Colonic mucosa (tissue), 4 donors: ENCODE measurements around the gene SPP2. TPM values are rescaled to one million over a fixed set of nuclear protein-coding genes. Genes with fewer than 3 reads are reported as not detected.

Experiments used
- DNase-seq: peaks from one replicate; pipeline ENCODE4 v3.0.0-alpha.2; 2020
- H3K27ac ChIP-seq: fragments of 200-600 bp; one replicate; pipeline ENCODE4 v1.8.0; 2021
- H3K27me3 ChIP-seq: fragments of 200-600 bp; one replicate; pipeline ENCODE4 v1.8.0; 2021
- H3K36me3 ChIP-seq: fragments of 200-600 bp; one replicate; pipeline ENCODE4 v1.8.0; 2021
- H3K4me1 ChIP-seq: fragments of 200-600 bp; one replicate; pipeline ENCODE4 v1.8.0; 2021; ENCODE audit warnings: mild to moderate bottlenecking
- H3K4me3 ChIP-seq: fragments of 200-600 bp; one replicate; pipeline ENCODE4 v1.8.0; 2021
- H3K9ac ChIP-seq, 2 donors: one replicate each; pipeline ENCODE4 v1.7.0; 2013; ENCODE audit warnings: control low read depth in 2 of 2, low read depth in 2 of 2, low read length in 2 of 2
- H3K9me3 ChIP-seq: fragments of 200-600 bp; one replicate; pipeline ENCODE4 v1.8.0; 2021
- intact Hi-C: fragments of 100-400 bp; cut with DNase I; formaldehyde crosslinking; loops from one replicate; pipeline ENCODE4 v1.14.1; 2022
- total RNA-seq, 2 donors: library from RNA; stranded (reverse); fragmentation: NEBNext Ultra II Directional in 1 of 2; extraction: Animal tissue kit (Norgen Biotek cat#: 25700) in 1 of 2; gene quantifications; one replicate each; pipeline ENCODE4 v1.2.1, GENCODE V29; 2021
- TF ChIP-seq, protein P1 (sequence below): fragments of 200-600 bp; IDR thresholded peaks from one replicate; pipeline ENCODE4 v1.8.0; 2022; ENCODE audit warnings: antibody characterized with exemption, mild to moderate bottlenecking
- donor health status: healthy.
- donor health status: DM: no; HTN: no; CAD: no.
- donor health status: DM: no; HTN: no; CAD: no.

SPP2 gene, protein sequence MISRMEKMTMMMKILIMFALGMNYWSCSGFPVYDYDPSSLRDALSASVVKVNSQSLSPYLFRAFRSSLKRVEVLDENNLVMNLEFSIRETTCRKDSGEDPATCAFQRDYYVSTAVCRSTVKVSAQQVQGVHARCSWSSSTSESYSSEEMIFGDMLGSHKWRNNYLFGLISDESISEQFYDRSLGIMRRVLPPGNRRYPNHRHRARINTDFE
- total RNA-seq: not detected

DNA sequence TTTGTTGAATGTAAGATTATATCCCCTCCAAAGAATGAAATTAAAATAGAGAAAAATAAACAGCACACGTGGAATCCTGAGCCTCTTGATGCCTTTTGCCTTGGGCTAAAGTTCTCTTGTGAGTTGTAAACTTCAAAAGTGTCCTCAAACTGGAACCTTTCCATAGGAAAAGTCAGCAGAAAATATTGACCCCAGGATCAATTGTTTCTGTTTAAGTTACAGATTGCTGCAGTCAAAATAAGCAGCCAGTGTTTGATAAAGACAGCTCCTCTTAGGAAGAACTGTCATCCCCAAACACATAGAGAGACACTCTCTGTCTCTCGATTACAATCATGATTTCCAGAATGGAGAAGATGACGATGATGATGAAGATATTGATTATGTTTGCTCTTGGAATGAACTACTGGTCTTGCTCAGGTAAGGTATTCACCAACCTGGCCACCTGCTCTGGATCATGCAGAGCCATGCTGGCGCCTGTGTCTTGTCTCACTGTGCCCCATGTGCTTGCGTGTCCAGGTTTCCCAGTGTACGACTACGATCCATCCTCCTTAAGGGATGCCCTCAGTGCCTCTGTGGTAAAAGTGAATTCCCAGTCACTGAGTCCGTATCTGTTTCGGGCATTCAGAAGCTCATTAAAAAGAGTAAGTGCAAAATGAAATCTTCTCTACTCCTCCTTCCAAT lies at the start of gene SPP2:
TSS of gene SPP2 (plus strand) at position 248 of the 681 bp plus-strand sequence. CDS start at position 333, 85 bp downstream.
- H3K9me3 ChIP-seq: no peaks in the 10 kb centered on the region
- H3K4me1 ChIP-seq: no peaks in the 10 kb centered on the region
- H3K27me3 ChIP-seq: no peaks in the 10 kb centered on the region
- H3K4me3 ChIP-seq: no peak within 1 kb of the TSS
- no peak within 1 kb of the TSS for H3K27ac ChIP-seq
- no peak for DNase-seq
- TF ChIP-seq, protein P1, sequence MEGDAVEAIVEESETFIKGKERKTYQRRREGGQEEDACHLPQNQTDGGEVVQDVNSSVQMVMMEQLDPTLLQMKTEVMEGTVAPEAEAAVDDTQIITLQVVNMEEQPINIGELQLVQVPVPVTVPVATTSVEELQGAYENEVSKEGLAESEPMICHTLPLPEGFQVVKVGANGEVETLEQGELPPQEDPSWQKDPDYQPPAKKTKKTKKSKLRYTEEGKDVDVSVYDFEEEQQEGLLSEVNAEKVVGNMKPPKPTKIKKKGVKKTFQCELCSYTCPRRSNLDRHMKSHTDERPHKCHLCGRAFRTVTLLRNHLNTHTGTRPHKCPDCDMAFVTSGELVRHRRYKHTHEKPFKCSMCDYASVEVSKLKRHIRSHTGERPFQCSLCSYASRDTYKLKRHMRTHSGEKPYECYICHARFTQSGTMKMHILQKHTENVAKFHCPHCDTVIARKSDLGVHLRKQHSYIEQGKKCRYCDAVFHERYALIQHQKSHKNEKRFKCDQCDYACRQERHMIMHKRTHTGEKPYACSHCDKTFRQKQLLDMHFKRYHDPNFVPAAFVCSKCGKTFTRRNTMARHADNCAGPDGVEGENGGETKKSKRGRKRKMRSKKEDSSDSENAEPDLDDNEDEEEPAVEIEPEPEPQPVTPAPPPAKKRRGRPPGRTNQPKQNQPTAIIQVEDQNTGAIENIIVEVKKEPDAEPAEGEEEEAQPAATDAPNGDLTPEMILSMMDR: no peak
- H3K36me3 ChIP-seq: no peaks in the 10 kb centered on the region
- no peak within 1 kb of the TSS for H3K9ac ChIP-seq
- intact Hi-C loops: no loop called here

DNA sequence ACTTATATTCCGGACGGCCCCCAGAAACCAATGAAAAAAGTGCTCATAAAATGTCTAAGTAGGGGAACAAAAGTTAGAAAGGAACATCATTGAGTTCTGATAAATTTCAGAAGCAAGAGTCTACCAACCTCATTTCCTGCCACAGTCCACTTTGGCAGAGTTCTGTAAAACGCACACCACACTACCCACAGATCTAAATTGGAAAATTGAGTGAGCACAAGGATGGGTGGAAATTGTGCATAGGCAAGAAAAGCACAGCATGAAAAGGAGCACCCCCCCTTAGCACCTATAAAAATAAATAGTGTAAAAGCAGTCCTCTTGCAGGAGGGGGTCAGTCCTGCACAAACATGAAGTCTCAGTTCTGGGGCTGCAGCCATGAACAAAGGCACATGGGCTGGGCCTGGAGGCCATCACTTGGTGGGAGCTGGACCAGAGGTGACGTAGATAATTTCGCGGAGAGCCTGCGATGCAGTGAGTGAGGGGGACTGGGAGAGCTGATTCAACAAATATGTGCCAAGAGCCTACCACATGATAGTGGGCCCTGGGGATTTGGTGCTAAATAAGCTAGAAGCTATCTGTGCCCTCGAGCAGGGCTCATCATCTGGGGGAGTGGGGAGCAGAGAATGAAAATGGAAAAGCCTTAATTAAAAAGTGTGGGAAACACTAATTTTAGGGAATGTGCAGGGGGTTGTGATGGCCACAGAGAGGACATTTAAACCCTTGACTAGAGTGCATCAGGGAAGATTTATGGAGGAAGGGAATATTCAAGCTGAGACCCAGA lies 48.9 kb upstream of the SPP2 start:
- DNase-seq: no peak
- TF ChIP-seq, protein P1: no peak

DNA sequence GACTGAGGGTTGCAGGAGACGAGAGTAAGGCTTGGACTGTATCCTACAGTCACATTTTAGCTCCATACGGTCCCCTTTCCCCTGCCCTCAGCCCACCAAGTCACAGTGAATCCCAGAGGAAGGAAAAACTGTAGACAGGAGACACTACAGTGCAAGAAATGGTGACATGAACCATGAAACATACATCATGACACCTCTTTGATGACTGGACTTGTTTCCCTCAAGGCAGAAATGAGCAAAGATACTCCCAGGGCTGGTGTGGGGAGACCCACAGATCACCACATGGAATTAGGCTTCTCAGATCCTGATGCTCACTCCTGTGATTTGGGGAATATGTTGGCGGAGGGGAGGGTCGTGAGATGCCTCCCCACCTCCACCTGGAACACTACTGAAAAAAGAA lies 48.2 kb upstream of the SPP2 start:
- TF ChIP-seq, protein P1: no peak
- intact Hi-C loops: no loop called here
- no peak overlapping the region for H3K27ac ChIP-seq
- no peak overlapping the region for H3K9ac ChIP-seq
- H3K4me1 ChIP-seq: no peaks in the 10 kb centered on the region
- H3K27me3 ChIP-seq: no peaks in the 10 kb centered on the region
- no peaks in the 10 kb centered on the region for H3K36me3 ChIP-seq
- no peaks in the 10 kb centered on the region for H3K9me3 ChIP-seq
- H3K4me3 ChIP-seq: no peak overlapping the region
- DNase-seq: no peak

More for the DNA sequence above, 48.9 kb upstream of the SPP2 start:
- Histone ChIP-seq H3K27me3 (no peaks in the 10 kb centered on the region), H3K9me3 (no peaks in the 10 kb centered on the region), H3K4me3 (no peak overlapping the region), H3K27ac (no peak overlapping the region), H3K36me3 (no peaks in the 10 kb centered on the region), H3K9ac (no peak overlapping the region), H3K4me1 (no peaks in the 10 kb centered on the region)
- intact Hi-C loops: no loop called here

DNA sequence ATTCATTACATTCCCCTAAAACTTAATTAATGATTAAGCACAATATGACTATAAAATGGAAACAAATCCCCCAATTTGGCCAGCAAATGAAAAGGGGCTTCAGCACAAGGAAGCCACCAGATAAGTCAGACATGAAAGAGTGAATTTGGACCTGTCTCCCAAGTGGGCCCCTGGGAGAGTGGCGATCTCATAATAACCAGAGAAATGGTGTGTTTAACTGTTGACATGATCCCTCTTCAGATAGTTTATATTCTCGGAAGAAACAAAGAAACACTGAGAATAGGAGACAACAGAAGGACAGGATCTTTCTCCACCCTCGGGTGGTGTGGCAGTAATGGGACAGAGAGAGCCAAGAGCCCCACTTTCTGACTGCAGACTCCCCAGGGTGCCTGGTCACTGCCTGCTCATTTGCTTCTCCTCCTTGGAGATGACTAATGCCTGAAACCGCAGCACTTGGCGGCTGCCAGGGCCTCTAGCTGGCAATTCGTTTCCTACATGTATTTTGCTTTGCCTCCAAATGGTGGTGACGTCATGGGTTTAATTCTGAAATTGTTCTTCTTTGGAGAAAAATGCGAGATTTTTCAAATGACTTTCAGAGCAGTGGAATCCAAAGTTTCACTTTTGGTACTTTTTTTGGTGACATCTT lies 46.4 kb upstream of the SPP2 start:
- Histone ChIP-seq H3K27me3 (no peaks in the 10 kb centered on the region), H3K9ac (no peak overlapping the region), H3K9me3 (no peaks in the 10 kb centered on the region), H3K36me3 (no peaks in the 10 kb centered on the region), H3K27ac (no peak overlapping the region), H3K4me1 (no peaks in the 10 kb centered on the region), H3K4me3 (no peak overlapping the region)
- intact Hi-C loops: no loop called here
- TF ChIP-seq, protein P1: no peak
- no peak for DNase-seq

DNA sequence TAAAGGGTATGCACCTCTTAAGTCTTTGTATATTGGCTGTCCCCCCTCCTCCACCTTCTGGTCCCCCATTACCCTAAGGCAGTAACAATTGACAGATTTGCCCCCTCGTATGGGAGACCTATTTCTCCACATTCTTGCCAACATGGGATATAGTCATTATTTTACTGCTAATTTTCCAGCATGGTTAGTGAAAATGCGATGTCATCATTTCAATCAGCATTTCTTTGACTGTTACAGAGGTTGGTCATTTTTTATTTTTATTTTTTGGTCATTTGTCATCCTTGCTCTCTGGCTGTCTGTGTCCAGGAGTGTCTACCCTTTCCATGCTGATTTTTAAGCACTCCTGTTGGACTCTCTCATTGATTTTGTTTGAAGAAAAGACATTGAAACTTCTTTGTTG lies 45.4 kb upstream of the SPP2 start:
- TF ChIP-seq, protein P1: no peak
- no peaks in the 10 kb centered on the region for H3K9me3 ChIP-seq
- no peaks in the 10 kb centered on the region for H3K36me3 ChIP-seq
- no peak overlapping the region for H3K9ac ChIP-seq
- no peak for DNase-seq
- intact Hi-C loops: no loop called here
- H3K27me3 ChIP-seq: no peaks in the 10 kb centered on the region
- no peaks in the 10 kb centered on the region for H3K4me1 ChIP-seq
- H3K4me3 ChIP-seq: no peak overlapping the region
- no peak overlapping the region for H3K27ac ChIP-seq
